HepG2 (cell line): ENCODE results near the gene COL4A2. TPM values are rescaled to one million over a fixed set of nuclear protein-coding genes. Genes with fewer than 3 reads are reported as not detected.

ENCODE experiments used
- BRF2 ChIP-seq: sonication (generic); formaldehyde crosslinking; IDR thresholded peaks from 2 replicates; pipeline ENCODE4 v1.8.1; 2022; ENCODE audit warnings: mild to moderate bottlenecking, missing genetic modification reagents
- HOXA5 ChIP-seq: sonication (generic); formaldehyde crosslinking; IDR thresholded peaks from 2 replicates; pipeline ENCODE4 v1.4.0; 2020; ENCODE audit warnings: missing genetic modification reagents
- MXD3 ChIP-seq: IDR thresholded peaks from 2 replicates; pipeline ENCODE4 v1.6.1; 2016; ENCODE audit warnings: mild to moderate bottlenecking, missing biosample characterization, missing genetic modification reagents
- NCOR1 ChIP-seq: fragments of 200-600 bp; sonication (generic); IDR thresholded peaks from 2 replicates; pipeline ENCODE4 v1.7.0; 2017; ENCODE audit warnings: antibody characterized with exemption, low read length, borderline replicate concordance
- RBFOX2 ChIP-seq: fragments of 200-400 bp; formaldehyde crosslinking; IDR thresholded peaks from 2 replicates; pipeline ENCODE4 v1.6.1; 2017; ENCODE audit warnings: low read depth, mild to moderate bottlenecking, low read length
- SKIL ChIP-seq: sonication (generic); formaldehyde crosslinking; IDR thresholded peaks from 2 replicates; pipeline ENCODE4 v1.8.0; 2022; ENCODE audit warnings: missing genetic modification reagents, mild to moderate bottlenecking, moderate library complexity, borderline replicate concordance
- ZHX1 ChIP-seq: sonication (generic); formaldehyde crosslinking; IDR thresholded peaks from 2 replicates; pipeline ENCODE4 v1.8.1; 2022; ENCODE audit warnings: low read depth, mild to moderate bottlenecking, missing genetic modification reagents
- ZNF142 ChIP-seq: sonication (generic); formaldehyde crosslinking; IDR thresholded peaks from 2 replicates; pipeline ENCODE4 v1.4.0; 2020; ENCODE audit warnings: missing genetic modification reagents
- ZNF83 ChIP-seq: sonication (generic); formaldehyde crosslinking; IDR thresholded peaks from 2 replicates; pipeline ENCODE4 v1.4.0; 2020; ENCODE audit warnings: missing genetic modification reagents, mild to moderate bottlenecking, borderline replicate concordance
- polyA plus RNA-seq, 8 experiments: library from polyadenylated mRNA; depleted of rRNA in 3 of 8; stranded (reverse) in 7 of 8; unstranded in 1 of 8; fragments of >200 nt; fragmentation: Illumina TruSeq in 4 of 8; extraction: Trizol in 4 of 8; gene quantifications; 2 replicates each; pipeline versions ENCODE4 v1.2.1 to v1.2.3, GENCODE V29; 2011 to 2016; ENCODE audit warnings: low read depth in 4 of 8, missing spikeins in 1 of 8, mixed read lengths in 1 of 8; ENCODE audit not compliant: insufficient read depth in 1 of 8
- total RNA-seq, 5 experiments: library from RNA; depleted of rRNA; stranded (reverse); fragments of >200 nt; fragmentation: Illumina TruSeq; extraction: Trizol; gene quantifications; 2 replicates each; pipeline ENCODE4 v1.2.3, GENCODE V29; 2016; ENCODE audit warnings: low read depth in 1 of 5

The COL4A2 gene
- total and polyA plus RNA-seq, 2 of the 13 experiments (the other 11 are each of a cell fraction or from before 2014, with no cell fraction given) = 0.22 to 1.9 TPM

GRCh38 chr13:110490009-110490770 lies 183.1 kb downstream of the COL4A2 start (continued):
- TF ChIP-seq HOXA5 = no peak
- TF ChIP-seq SKIL (CRISPR knock-in tag) = 0 out of 2 replicates have a peak, but pooled peaks have one; percentile 27
- no peak for TF ChIP-seq MXD3 (CRISPR knock-in tag)
- no peak for TF ChIP-seq RBFOX2
- no peak for TF ChIP-seq ZNF83 (CRISPR knock-in tag)
- TF ChIP-seq ZHX1 (CRISPR knock-in tag) = no peak
- TF ChIP-seq NCOR1 = no peak
- no peak for TF ChIP-seq BRF2 (CRISPR knock-in tag)
- no peak for TF ChIP-seq ZNF142
